HEK293 (cell line): ENCODE results near the gene TAC3.

ENCODE experiments used
- CTCF ChIA-PET: fragments of 350-600 bp; formaldehyde crosslinking; extraction: SDS; loops from one replicate; lab custom pipeline; 2021; ENCODE audit warnings: antibody characterized with exemption; lab: Yijun Ruan, JAX
- POLR2A ChIA-PET: fragments of 300-600 bp; formaldehyde crosslinking; extraction: SDS; loops from one replicate; lab custom pipeline; 2020; ENCODE audit warnings: antibody characterized with exemption, inconsistent platforms; lab: Yijun Ruan, JAX
- H3K27ac ChIP-seq: fragments of 200-500 bp; sonication (Bioruptor generic); 2 replicates; pipeline ENCODE4 v1.5.1; 2014; ENCODE audit warnings: low read depth, low read length, control low read depth, inconsistent platforms; ENCODE audit errors: extremely low read depth
- H3K36me3 ChIP-seq, 2 experiments: fragments of 200-500 bp in 1 of 2; sonication (Bioruptor generic) in 1 of 2; 1 replicate in 1 of 2; 2 replicates in 1 of 2; pipeline ENCODE4 v1.5.1; 2014 to 2017; ENCODE audit warnings: inconsistent platforms in 2 of 2, low read length in 2 of 2; ENCODE audit not compliant: control insufficient read depth in 2 of 2, insufficient read depth in 1 of 2
- H3K4me1 ChIP-seq: fragments of 200-500 bp; sonication (Bioruptor generic); 2 replicates; pipeline ENCODE4 v1.5.1; 2014; ENCODE audit warnings: mild to moderate bottlenecking, low read length, inconsistent platforms; ENCODE audit not compliant: control insufficient read depth, insufficient read depth
- H3K4me3 ChIP-seq: 2 replicates; pipeline ENCODE4 v1.5.1; 2011; ENCODE audit warnings: low read depth, mild to moderate bottlenecking, control low read depth, low read length, moderate library complexity
- H3K9me3 ChIP-seq: fragments of 200-500 bp; sonication (Bioruptor generic); 2 replicates; pipeline ENCODE4 v1.5.1; 2014; ENCODE audit warnings: low read depth, low read length, inconsistent platforms; ENCODE audit not compliant: control insufficient read depth, insufficient read depth
- KLF9 ChIP-seq: fragments of 450-650 bp; formaldehyde crosslinking; IDR thresholded peaks from 2 replicates; pipeline ENCODE4 v1.5.1; 2016; ENCODE audit warnings: missing biosample characterization, missing genetic modification characterization, low read depth
- MYNN ChIP-seq: fragments of 450-650 bp; formaldehyde crosslinking; IDR thresholded peaks from 2 replicates; pipeline ENCODE4 v1.5.1; 2016; ENCODE audit warnings: missing biosample characterization, missing genetic modification characterization, borderline replicate concordance
- PRDM1 ChIP-seq: fragments of 450-650 bp; formaldehyde crosslinking; IDR thresholded peaks from 2 replicates; pipeline ENCODE4; 2016; ENCODE audit warnings: missing biosample characterization, missing genetic modification characterization
- SP3 ChIP-seq: fragments of 450-650 bp; formaldehyde crosslinking; IDR thresholded peaks from 2 replicates; pipeline ENCODE4 v1.5.1; 2016; ENCODE audit warnings: missing biosample characterization, missing genetic modification characterization
- YY2 ChIP-seq: fragments of 450-650 bp; formaldehyde crosslinking; IDR thresholded peaks from 2 replicates; pipeline ENCODE4 v1.5.1; 2016; ENCODE audit warnings: missing biosample characterization, missing genetic modification characterization
- ZBTB21 ChIP-seq: fragments of 450-650 bp; formaldehyde crosslinking; IDR thresholded peaks from 2 replicates; pipeline ENCODE4 v1.5.1; 2017; ENCODE audit warnings: missing biosample characterization, missing genetic modification characterization
- ZFHX2 ChIP-seq: fragments of 450-650 bp; formaldehyde crosslinking; conservative IDR thresholded peaks from 2 replicates; pipeline ENCODE4 v1.5.1; 2016; ENCODE audit warnings: missing biosample characterization, missing genetic modification characterization
- ZNF146 ChIP-seq: fragments of 450-650 bp; formaldehyde crosslinking; IDR thresholded peaks from 2 replicates; pipeline ENCODE4 v1.5.1; 2016; ENCODE audit warnings: missing biosample characterization, missing genetic modification characterization
- ZNF155 ChIP-seq: fragments of 450-650 bp; formaldehyde crosslinking; IDR thresholded peaks from 2 replicates; pipeline ENCODE4 v1.5.1; 2016; ENCODE audit warnings: missing biosample characterization, missing genetic modification characterization
- ZNF169 ChIP-seq: fragments of 450-650 bp; formaldehyde crosslinking; IDR thresholded peaks from 2 replicates; pipeline ENCODE4 v1.5.1; 2016; ENCODE audit warnings: missing biosample characterization, missing genetic modification characterization
- ZNF24 ChIP-seq: fragments of 450-650 bp; formaldehyde crosslinking; IDR thresholded peaks from 2 replicates; pipeline ENCODE4 v1.5.1; 2016; ENCODE audit warnings: missing biosample characterization, missing genetic modification characterization
- ZNF248 ChIP-seq: fragments of 450-650 bp; formaldehyde crosslinking; IDR thresholded peaks from 2 replicates; pipeline ENCODE4 v1.5.1; 2017; ENCODE audit warnings: missing biosample characterization, missing genetic modification characterization
- ZNF416 ChIP-seq: fragments of 450-650 bp; formaldehyde crosslinking; IDR thresholded peaks from 2 replicates; pipeline ENCODE4 v1.5.1; 2016; ENCODE audit warnings: missing biosample characterization, missing genetic modification characterization
- ZNF433 ChIP-seq: fragments of 450-650 bp; formaldehyde crosslinking; IDR thresholded peaks from 2 replicates; pipeline ENCODE4 v1.5.1; 2016; ENCODE audit warnings: missing biosample characterization, missing genetic modification characterization, low read depth
- ZNF596 ChIP-seq: fragments of 450-650 bp; IDR thresholded peaks from 2 replicates; pipeline ENCODE4 v1.5.0; 2018; ENCODE audit warnings: missing biosample characterization, mild to moderate bottlenecking, missing genetic modification characterization, moderate library complexity
- TF ChIP-seq, protein P1 (sequence below): fragments of 450-650 bp; formaldehyde crosslinking; IDR thresholded peaks from 2 replicates; pipeline ENCODE4 v1.5.1; 2016; ENCODE audit warnings: missing biosample characterization, missing genetic modification characterization, low read depth

The TAC3 gene

DNA sequence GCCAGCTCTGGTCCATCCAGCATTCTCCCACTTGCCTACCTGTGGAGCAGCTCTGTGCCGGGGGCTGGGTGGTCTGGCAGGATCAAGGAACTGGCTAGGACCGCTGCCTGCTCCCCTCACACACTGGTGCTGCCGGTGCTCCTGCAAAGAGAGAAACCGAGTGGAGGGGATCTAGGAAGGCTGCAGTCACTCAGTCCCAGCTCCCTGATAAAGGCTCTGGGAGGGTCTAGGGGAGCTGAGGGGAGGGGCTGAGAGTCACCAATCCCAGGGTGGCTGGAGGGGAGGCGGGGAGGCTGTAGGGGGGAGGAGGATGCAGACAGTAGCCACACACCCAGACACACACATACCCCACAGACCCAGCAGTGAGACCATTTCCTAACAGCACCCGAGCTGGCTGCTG lies at the start of gene TAC3:
TAC3 (minus strand) TSS at position 182 of the 400 bp plus-strand sequence. CDS start 732 bp downstream, outside the sequence.
- ChIA-PET CTCF (interaction anchor here (0.5 to 6.8 kb wide), 8 partner anchors 10 to 536 kb away, joined by 3 to 60 read pairs (median 4); partner anchors contain the start of genes MYO1A and ZBTB39), POLR2A (interaction anchor here (0.5 kb wide), 1 partner anchor 264 kb away, joined by 8 read pairs; the partner anchor contains the start of gene PRIM1)
- Histone ChIP-seq H3K9me3 (no peaks in the 10 kb centered on the region), H3K4me3 (no peak within 1 kb of the TSS), H3K4me1 (no peaks in the 10 kb centered on the region), H3K36me3 (no peaks in the 10 kb centered on the region), H3K27ac (no peak within 1 kb of the TSS)
- no peak for TF ChIP-seq ZNF596 (tag by site-specific recombination)
- TF ChIP-seq SP3 = 0 out of 2 replicates have a peak, but pooled peaks have one; percentile 24
- no peak for TF ChIP-seq ZNF24
- no peak for TF ChIP-seq MYNN (tag by site-specific recombination)
- TF ChIP-seq ZNF169 = no peak

DNA sequence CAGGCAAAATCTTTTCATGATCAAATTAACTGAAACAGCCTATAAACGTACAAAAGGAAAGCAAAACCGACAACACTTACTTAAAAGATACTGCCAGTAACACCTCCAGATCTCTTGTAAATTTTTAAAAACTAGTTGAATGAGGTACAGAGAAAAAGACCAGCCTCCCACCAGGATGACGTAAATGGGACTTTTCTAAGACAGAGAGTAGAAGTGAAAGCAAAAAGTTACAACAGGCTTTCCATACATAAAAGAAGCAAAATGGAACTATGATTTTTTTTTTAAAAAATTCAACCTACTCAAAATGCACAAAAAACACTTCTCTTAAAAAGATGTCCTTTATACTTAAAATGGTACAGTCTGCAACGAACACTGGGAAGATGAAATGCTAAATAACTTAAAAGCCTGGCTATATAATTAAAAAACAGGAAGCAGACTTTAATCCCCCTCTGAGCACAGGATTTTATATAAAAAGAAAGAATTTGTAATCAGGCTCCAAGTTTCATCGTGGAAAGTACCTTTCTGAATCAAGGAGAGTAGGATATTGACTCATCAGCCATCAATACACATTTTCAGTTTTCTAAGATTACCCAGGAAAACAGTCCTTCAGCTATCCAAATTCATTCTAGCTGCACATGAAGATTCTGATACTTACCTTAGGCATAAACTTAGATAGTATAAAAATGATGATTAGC lies 47.8 kb upstream of the TAC3 start:
- ChIA-PET POLR2A (no interaction called here), CTCF (interaction anchor here (0.7 to 3.1 kb wide), 9 partner anchors 9 to 566 kb away, joined by 3 to 21 read pairs (median 4); no protein-coding TSS in a partner anchor)
- Histone ChIP-seq H3K4me3 (no peak overlapping the region), H3K36me3 (peaks cover 61 to 87% of the 10 kb centered on the region in 2 experiments), H3K9me3 (no peaks in the 10 kb centered on the region), H3K4me1 (no peaks in the 10 kb centered on the region), H3K27ac (no peak overlapping the region)
- TF ChIP-seq, protein P1, sequence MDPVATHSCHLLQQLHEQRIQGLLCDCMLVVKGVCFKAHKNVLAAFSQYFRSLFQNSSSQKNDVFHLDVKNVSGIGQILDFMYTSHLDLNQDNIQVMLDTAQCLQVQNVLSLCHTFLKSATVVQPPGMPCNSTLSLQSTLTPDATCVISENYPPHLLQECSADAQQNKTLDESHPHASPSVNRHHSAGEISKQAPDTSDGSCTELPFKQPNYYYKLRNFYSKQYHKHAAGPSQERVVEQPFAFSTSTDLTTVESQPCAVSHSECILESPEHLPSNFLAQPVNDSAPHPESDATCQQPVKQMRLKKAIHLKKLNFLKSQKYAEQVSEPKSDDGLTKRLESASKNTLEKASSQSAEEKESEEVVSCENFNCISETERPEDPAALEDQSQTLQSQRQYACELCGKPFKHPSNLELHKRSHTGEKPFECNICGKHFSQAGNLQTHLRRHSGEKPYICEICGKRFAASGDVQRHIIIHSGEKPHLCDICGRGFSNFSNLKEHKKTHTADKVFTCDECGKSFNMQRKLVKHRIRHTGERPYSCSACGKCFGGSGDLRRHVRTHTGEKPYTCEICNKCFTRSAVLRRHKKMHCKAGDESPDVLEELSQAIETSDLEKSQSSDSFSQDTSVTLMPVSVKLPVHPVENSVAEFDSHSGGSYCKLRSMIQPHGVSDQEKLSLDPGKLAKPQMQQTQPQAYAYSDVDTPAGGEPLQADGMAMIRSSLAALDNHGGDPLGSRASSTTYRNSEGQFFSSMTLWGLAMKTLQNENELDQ (tag by site-specific recombination) = no peak
- TF ChIP-seq KLF9 (tag by site-specific recombination) (no peak), YY2 (tag by site-specific recombination) (no peak), ZNF146 (tag by site-specific recombination) (no peak), ZNF433 (tag by site-specific recombination) (no peak), ZNF155 (tag by site-specific recombination) (no peak), ZNF248 (tag by site-specific recombination) (no peak)

DNA sequence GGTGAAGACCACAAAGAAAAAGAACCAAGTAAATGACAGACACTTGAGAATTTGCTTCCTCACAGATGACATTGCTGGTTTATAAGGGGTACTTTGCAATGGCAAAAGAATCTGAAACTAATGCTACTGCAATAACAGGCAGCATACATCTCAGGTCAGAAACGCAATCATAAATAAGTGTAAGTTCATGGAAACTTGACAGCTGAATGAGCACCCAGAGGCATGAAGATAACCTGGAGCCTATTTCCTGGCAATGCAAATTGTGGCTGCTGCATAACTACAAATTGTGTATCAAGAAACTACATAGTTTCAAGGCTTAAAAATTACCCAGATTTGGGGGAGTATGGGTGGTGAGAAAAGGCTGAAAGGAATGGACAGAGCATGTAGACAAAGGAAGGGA lies 42.1 kb upstream of the TAC3 start:
- Histone ChIP-seq H3K9me3 (no peaks in the 10 kb centered on the region), H3K4me1 (no peaks in the 10 kb centered on the region), H3K27ac (no peak overlapping the region), H3K36me3 (peaks cover 43 to 73% of the 10 kb centered on the region in 2 experiments), H3K4me3 (no peak overlapping the region)
- ChIA-PET CTCF (interaction anchor here (0.6 to 7.9 kb wide), 4 partner anchors 10 to 51 kb away, joined by 3 to 74 read pairs (median 14); partner anchors contain the start of gene ZBTB39), POLR2A (interaction anchor here (0.9 kb wide), 1 partner anchor 50 kb away, joined by 3 read pairs; no protein-coding TSS in a partner anchor)
- TF ChIP-seq ZNF416 (no peak), PRDM1 (tag by site-specific recombination) (no peak), ZBTB21 (tag by site-specific recombination) (no peak), ZFHX2 (no peak)
